NCI-H2196 (cell line): ENCODE data around the gene KREMEN1.

Experiments used
- DNase-seq: peaks from one replicate; lab custom pipeline; 2025; ENCODE audit not compliant: unreplicated experiment; lab: John Stamatoyannopoulos, UW

The KREMEN1 gene

DNA sequence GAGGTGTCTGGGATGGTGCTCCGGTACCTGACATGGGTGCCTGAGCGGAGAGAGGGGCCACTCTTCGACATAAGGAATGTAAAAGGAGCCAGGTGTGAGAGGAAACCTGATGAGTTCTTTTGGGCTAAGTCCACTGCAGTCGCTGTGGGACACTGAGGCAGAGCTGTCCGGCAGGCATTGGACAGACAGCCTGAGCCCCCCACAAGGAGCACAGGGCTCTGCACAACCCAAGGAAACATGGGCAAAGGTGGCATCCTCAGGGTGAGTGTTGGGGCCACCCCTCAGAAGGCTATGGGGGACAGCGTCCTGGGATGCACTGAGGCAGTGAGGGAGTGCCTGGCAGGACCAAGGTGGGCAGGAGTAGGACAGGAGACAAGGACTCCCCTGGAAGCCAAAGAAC, 75.2 kb downstream of the KREMEN1 start:
- no peak for DNase-seq

DNA sequence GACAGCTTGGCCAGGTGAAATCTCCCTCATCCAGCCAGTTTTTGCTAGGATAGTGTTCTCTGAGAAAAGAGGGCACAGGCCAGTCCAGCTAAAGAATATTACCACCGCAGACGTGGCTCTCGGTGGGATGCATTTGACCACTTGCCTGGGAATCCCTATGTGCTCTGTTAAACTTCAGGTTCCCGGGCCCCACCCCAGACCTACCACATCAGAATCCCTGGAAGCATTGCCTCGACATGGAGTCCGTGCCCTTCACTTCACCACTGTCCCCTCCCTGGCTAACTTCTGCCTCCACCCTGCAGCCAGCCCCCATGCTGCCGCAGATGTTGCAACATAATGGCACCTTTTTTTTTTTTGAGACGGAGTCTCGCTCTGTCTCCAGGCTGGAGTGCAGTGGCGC, 76.0 kb downstream of the KREMEN1 start:
- DNase-seq, result no peak

GRCh38 chr22:29149841-29150555, 77.2 kb downstream of the KREMEN1 start:
- no peak for DNase-seq

- no peak for DNase-seq
Observed at GRCh38 chr22:29150701-29151100, 77.9 kb downstream of the KREMEN1 start.

GRCh38 chr22:29151316-29151715, 78.5 kb downstream of the KREMEN1 start:
- DNase-seq, result no peak

- no peak for DNase-seq
Observed at GRCh38 chr22:29152045-29152953, 79.5 kb downstream of the KREMEN1 start.

GRCh38 chr22:29152954-29153719, 80.3 kb downstream of the KREMEN1 start:
- DNase-seq, result no peak

GRCh38 chr22:29154364-29155048, 81.7 kb downstream of the KREMEN1 start:
- peak; percentile 51 for DNase-seq

- no peak for DNase-seq
Observed at GRCh38 chr22:29155966-29156365, 83.1 kb downstream of the KREMEN1 start.

DNA sequence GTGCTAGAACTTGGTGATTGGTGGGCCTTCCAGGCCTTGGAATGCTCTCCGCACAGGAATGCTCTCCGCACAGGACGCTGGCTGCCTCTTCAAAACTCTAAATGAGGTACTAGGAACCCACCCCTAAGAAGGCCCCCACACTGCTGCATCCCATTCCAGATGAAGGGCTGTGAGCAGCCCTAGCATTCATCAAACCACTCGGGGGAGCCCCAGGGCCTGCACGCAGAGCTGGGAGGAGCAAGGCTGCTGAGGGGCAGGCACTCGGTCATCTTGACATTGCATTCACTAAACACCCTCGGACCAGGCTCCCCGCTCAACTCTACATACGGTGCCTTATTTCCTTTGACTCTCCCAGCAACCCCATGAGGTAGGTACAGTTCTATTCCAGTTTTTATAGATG, 83.7 kb downstream of the KREMEN1 start:
- DNase-seq, result no peak

- DNase-seq, result no peak
Observed at GRCh38 chr22:29157759-29158535, 85.1 kb downstream of the KREMEN1 start.

GRCh38 chr22:29158546-29158945, 85.7 kb downstream of the KREMEN1 start:
- DNase-seq, result no peak

GRCh38 chr22:29163808-29164207, 91.0 kb downstream of the KREMEN1 start:
- DNase-seq, result no peak

GRCh38 chr22:29165321-29166060, 92.7 kb downstream of the KREMEN1 start:
- DNase-seq, result no peak

GRCh38 chr22:29166180-29166579, 93.3 kb downstream of the KREMEN1 start:
- no peak for DNase-seq

DNA sequence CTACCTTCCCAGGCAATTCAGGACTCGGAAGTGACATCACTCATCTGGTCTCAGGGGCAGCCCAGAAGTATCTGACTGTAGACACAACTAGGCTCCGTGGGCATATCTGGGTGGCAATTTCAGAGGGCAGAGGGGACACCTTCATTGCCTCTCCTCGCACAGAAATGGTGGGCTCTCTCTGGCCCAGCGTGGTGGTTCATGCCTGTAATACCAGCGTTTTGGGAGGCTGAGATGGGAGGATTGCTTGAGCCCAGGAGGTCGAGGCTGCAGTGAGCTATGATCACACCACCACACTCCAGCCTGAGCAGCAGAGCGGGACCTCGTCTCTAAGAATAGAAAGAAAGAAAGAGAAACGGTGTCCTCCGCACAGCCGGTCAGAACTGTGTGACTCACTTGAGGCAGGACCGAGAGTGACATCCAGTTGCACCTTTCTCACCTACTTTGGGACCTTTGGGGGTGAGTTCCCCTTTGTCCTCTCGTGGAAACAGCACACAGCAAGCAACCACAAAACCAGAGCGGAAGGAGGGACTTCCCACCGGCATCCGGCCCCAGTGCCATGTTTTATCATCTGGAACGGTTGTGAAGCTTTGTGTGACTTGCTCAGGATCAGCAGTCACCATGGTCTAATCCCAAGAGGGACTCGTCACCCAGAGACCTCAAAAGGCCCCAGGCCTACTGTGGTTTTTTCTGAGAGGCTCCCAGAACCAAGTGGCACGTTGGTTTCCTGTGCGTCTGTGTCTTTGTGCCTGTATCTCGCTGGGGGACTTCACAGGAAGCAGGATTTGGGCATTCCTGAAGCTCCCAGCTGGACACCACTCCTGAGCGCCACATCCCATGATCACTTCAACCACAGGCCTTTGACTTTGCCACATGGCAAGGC, 94.4 kb downstream of the KREMEN1 start:
- no peak for DNase-seq

- no peak for DNase-seq
Observed at GRCh38 chr22:29171721-29172120, 98.9 kb downstream of the KREMEN1 start.

GRCh38 chr22:29172216-29172615, 99.4 kb downstream of the KREMEN1 start:
- no peak for DNase-seq
